ENCODE data around the gene EHD1.

EHD1 gene

GRCh38 chr11:64881476-64881875 is 3.1 kb upstream of the EHD1 start:
- H3K36me3 Mint-ChIP-seq (ENCODE audit: low read depth): no peaks in the 10 kb centered on the region
- H3K27ac Mint-ChIP-seq: peak overlapping the region; percentile 56 to 97 (median 86)
- no peak for TF ChIP-seq CTCF (IDR thresholded peaks at IDR 0.05; ENCODE audit: unreplicated experiment in 3 of 3)
- H3K4me1 Mint-ChIP-seq: peaks cover 27% of the 10 kb centered on the region
- H3K27me3 Mint-ChIP-seq (ENCODE audit: low read depth): no peaks in the 10 kb centered on the region
- H3K4me3 Mint-ChIP-seq: peak overlapping the region; percentile 58 to 82 (median 78)
- no peaks in the 10 kb centered on the region for H3K9me3 Mint-ChIP-seq

GRCh38 chr11:64880240-64881001 is 2.0 kb upstream of the EHD1 start:
- Mint-ChIP-seq H3K27me3 (ENCODE audit: low read depth) (no peaks in the 10 kb centered on the region), H3K4me3 (peak overlapping the region; percentile 95 to 100 (median 95)), H3K36me3 (ENCODE audit: low read depth) (no peaks in the 10 kb centered on the region), H3K9me3 (no peaks in the 10 kb centered on the region), H3K27ac (peak overlapping the region; percentile 49 to 97 (median 73)), H3K4me1 (peaks cover 38% of the 10 kb centered on the region)
- TF ChIP-seq CTCF (IDR thresholded peaks at IDR 0.05; ENCODE audit: unreplicated experiment in 3 of 3): no peak

GRCh38 chr11:64879244-64879900 is 951 bp upstream of the EHD1 start:
- H3K27me3 Mint-ChIP-seq (ENCODE audit: low read depth): no peaks in the 10 kb centered on the region
- H3K4me3 Mint-ChIP-seq: peak overlapping the region; percentile 95 to 100 (median 95)
- H3K4me1 Mint-ChIP-seq: peaks cover 48% of the 10 kb centered on the region
- H3K27ac Mint-ChIP-seq: peak overlapping the region; percentile 73 to 97 (median 94)
- H3K9me3 Mint-ChIP-seq: no peaks in the 10 kb centered on the region
- H3K36me3 Mint-ChIP-seq (ENCODE audit: low read depth): peaks cover 6% of the 10 kb centered on the region
- no peak for TF ChIP-seq CTCF (IDR thresholded peaks at IDR 0.05; ENCODE audit: unreplicated experiment in 3 of 3)

GRCh38 chr11:64878223-64878493 is 263 bp downstream of the EHD1 start:
- Mint-ChIP-seq H3K4me1 (peaks cover 54% of the 10 kb centered on the region), H3K27ac (peak overlapping the region in 2 of 3 experiments; percentile 44 to 73), H3K4me3 (peak overlapping the region; percentile 95 to 100 (median 95)), H3K36me3 (ENCODE audit: low read depth) (peaks cover 8% of the 10 kb centered on the region), H3K9me3 (no peaks in the 10 kb centered on the region), H3K27me3 (ENCODE audit: low read depth) (no peaks in the 10 kb centered on the region)
- no peak for TF ChIP-seq CTCF (IDR thresholded peaks at IDR 0.05; ENCODE audit: unreplicated experiment in 3 of 3)

- H3K27ac Mint-ChIP-seq: peak overlapping the region; percentile 72 to 92 (median 73)
- peak overlapping the region; percentile 95 to 100 (median 95) for H3K4me3 Mint-ChIP-seq
- TF ChIP-seq CTCF (IDR thresholded peaks at IDR 0.05; ENCODE audit: unreplicated experiment in 3 of 3): no peak
- peaks cover 60% of the 10 kb centered on the region for H3K4me1 Mint-ChIP-seq
- no peaks in the 10 kb centered on the region for H3K9me3 Mint-ChIP-seq
- peaks cover 13% of the 10 kb centered on the region for H3K36me3 Mint-ChIP-seq (ENCODE audit: low read depth)
- H3K27me3 Mint-ChIP-seq (ENCODE audit: low read depth): no peaks in the 10 kb centered on the region
These were observed 815 bp downstream of the EHD1 start for GRCh38 chr11:64877390-64878222.
